NCI-H345 (cell line): ENCODE results near the gene RGR.

Source experiments
- DNase-seq: peaks from one replicate; lab custom pipeline; 2025; lab: John Stamatoyannopoulos, UW

Gene RGR, protein sequence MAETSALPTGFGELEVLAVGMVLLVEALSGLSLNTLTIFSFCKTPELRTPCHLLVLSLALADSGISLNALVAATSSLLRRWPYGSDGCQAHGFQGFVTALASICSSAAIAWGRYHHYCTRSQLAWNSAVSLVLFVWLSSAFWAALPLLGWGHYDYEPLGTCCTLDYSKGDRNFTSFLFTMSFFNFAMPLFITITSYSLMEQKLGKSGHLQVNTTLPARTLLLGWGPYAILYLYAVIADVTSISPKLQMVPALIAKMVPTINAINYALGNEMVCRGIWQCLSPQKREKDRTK

DNA sequence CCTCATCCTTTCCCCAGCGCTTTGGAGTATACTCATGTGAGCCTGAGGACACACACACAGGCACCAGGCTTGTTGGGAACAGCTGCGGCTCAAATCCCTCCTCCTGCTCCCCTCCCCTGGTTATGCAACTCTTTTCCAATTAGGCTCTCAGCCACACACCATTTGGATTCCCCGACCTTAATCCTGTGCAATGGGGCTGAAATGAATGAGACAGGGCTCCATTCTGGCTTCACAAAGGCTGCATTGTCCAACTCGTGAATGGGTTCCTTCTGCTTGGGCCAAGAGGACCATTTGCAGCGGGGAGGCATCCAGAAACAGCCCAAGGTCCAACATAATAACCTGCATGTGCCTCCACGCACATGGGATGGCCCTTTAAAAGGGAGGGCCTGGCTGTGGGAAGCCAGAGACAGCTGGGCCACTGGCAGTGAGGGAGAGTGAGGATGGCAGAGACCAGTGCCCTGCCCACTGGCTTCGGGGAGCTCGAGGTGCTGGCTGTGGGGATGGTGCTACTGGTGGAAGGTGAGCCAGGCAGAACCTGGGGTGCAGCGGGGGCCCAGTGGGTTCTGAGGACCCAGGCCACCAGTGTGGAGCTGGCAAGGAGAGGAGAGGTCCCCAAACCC, at the start of gene RGR:
Gene RGR, plus strand, starts transcription at position 403 of the 620 bp plus-strand sequence. Its CDS starts 38 bp downstream, at position 441.
- DNase-seq = peak; percentile 3

- peak; percentile 85 for DNase-seq
Measured at GRCh38 chr10:84196083-84196482, 48.8 kb upstream of the RGR start.

- no peak for DNase-seq
Measured at GRCh38 chr10:84196941-84197340, 47.9 kb upstream of the RGR start.

GRCh38 chr10:84197643-84198042, 47.2 kb upstream of the RGR start:
- DNase-seq = no peak

- DNase-seq = no peak
Measured at GRCh38 chr10:84198206-84198915, 46.5 kb upstream of the RGR start.

GRCh38 chr10:84200537-84201243, 44.2 kb upstream of the RGR start:
- DNase-seq = no peak

DNA sequence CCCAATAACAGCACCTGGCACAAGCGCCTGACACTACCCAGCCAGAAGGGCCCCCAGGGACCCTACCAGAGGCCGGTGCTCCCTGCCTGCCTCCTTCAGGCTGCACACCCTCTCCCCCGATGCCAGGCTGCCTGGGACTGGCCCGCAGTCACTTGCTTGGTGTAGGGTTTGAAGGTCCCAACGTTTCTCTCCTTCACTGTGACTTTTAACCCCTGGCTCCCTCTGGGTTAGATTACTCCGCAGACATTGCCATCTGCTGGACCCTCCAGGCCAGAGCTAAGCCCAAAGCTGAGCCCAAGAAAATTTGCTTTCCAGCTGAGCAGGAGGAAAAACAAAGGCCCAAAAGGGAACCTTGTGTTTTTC, 43.6 kb upstream of the RGR start:
- DNase-seq = no peak

- no peak for DNase-seq
Measured at GRCh38 chr10:84201682-84202081, 43.2 kb upstream of the RGR start.

DNA sequence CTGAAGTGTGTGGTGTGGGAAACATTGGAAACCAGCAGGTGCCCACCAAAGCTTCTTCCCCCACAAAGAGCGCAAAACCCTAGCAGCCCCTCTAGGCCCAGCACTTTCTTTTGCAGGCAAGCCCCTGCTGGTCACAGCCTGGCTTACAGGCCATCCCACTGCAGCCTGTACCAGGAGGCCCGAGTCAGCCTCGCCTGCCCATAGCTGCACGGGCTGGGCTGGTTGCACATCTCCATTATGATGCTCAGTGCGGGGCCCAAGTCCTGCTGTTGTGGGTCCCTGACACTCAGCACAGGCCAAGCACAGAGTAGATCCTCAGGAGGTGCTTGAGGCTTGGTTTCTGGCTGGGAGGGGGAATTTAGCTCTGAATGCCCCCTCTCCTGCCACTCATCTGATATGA, 42.5 kb upstream of the RGR start:
- no peak for DNase-seq

DNA sequence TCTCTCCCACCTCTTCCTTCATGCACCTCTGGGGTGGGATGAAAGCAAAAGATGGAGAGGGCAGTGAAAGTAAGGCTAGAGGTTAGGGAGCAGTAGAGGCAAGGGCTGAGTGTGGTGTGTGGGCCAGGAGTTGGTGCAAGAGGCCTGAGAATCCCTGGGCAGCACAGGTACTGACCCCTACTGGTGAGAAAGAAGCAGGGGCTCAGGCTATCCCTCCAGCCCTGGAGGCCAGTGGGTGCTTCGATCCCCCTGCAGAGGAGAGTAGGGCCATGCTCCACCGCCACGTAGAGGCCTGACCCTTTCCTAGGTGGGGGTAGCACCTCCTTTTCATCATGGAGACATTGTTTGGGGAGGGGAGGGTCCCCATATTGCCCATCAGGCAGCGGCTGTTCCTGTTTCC, 40.7 kb upstream of the RGR start:
- DNase-seq = no peak

- no peak for DNase-seq
Measured at GRCh38 chr10:84204610-84205009, 40.2 kb upstream of the RGR start.

GRCh38 chr10:84205049-84205852, 39.6 kb upstream of the RGR start:
- DNase-seq = peak; percentile 43

GRCh38 chr10:84205853-84206525, 38.9 kb upstream of the RGR start:
- DNase-seq = no peak

DNA sequence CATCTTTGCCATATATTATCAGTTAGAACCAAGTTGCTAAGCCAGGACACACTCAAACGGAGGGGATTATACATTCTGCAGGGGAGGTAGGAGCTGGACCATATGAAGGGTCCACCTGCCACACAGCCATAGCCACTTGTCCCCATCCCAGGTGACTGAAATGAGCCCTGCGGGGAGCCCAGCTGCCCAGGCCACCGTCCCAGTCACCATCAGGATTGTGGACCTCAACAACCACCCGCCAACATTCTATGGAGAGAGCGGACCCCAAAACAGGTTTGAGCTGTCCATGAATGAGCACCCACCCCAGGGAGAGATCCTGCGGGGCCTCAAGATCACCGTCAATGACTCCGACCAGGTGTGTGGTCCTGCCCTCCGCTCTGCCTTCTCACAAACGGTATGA, 36.8 kb upstream of the RGR start:
- DNase-seq = no peak

DNA sequence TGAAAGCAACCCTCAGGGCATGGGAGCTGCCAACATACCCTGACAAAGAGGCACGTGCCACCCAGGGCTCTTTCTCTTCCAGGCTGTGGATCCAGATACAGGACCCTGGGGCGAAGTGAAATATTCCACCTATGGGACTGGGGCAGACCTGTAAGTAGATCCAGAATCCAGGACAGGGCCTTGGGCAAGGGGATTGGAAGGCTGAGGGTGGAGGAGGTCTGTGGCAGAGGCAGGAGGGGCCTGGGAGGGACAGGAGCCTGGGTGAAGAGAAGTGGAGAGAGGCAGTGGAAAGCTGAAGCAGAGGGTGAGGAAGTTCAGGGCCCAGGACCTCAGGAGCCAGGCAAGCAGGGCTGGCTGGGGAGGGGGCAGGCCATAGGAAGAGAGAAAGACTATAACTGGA, 33.3 kb upstream of the RGR start:
- no peak for DNase-seq

DNA sequence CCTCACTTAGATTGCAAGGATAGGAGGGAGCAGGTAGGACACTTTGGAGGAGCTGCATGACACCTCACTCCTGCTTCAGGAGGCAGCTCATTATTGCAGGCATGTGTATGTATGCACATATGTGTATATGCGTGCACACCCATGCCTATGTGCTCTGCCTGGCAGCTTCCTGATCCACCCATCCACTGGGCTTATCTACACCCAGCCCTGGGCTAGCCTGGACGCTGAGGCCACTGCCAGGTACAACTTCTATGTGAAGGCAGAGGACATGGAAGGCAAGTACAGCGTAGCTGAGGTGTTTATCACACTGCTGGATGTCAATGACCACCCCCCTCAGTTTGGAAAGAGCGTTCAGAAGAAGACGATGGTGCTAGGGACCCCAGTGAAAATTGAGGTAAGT, 32.8 kb upstream of the RGR start:
- no peak for DNase-seq

- no peak for DNase-seq
Measured at GRCh38 chr10:84213076-84213475, 31.8 kb upstream of the RGR start.

DNA sequence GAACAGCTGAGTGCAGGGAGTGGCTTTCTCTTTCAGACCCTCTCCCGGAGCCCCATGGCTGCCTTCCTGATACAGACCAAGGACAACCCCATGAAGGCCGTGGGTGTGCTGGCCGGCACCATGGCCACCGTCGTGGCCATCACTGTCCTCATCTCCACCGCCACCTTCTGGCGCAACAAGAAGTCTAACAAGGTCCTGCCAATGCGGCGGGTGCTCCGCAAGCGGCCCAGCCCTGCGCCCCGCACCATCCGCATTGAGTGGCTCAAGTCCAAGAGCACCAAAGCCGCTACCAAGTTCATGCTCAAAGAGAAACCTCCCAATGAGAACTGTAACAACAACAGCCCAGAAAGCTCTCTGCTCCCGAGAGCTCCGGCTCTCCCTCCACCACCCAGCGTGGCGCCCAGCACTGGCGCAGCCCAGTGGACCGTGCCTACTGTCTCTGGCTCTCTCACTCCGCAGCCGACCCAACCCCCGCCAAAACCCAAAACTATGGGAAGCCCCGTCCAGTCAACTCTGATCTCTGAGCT, 30.7 kb upstream of the RGR start:
- no peak for DNase-seq

GRCh38 chr10:84214612-84215235, 30.1 kb upstream of the RGR start:
- DNase-seq = no peak

DNA sequence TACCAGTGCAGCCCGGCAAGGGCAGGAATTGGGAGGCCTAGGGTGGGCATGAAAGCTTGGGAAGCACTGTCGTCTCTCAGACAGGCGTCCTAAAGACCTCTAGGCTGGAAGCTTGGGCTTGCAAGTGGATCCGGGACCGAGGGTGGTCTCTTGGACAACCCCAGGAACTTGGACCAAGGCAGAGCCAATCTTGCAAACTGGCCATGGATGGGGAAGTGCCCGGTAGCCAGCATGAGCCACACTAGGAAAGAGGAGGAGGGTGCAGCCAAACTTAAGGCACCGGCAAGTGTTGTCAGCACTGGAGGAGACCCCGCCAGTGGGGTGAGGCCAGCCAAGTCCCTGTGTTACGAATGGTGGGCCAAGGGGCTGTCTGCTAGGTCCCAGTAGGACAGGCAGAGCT, 28.0 kb upstream of the RGR start:
- DNase-seq = no peak

- DNase-seq = no peak
Measured at GRCh38 chr10:84217746-84218145, 27.1 kb upstream of the RGR start.
